Measurements from ENCODE around the gene SLC9A9. TPM values are rescaled to one million over a fixed set of nuclear protein-coding genes. Genes with fewer than 3 reads are reported as not detected.
"Not testable (repeated sequence)": the region's sequence is repeated elsewhere in the genome, so short reads cannot be mapped to it uniquely, and the experiment has no call there.

SLC9A9 gene
- polyA plus RNA-seq, 4 donors = 4.1 to 7.3 (median 4.9) TPM

DNA sequence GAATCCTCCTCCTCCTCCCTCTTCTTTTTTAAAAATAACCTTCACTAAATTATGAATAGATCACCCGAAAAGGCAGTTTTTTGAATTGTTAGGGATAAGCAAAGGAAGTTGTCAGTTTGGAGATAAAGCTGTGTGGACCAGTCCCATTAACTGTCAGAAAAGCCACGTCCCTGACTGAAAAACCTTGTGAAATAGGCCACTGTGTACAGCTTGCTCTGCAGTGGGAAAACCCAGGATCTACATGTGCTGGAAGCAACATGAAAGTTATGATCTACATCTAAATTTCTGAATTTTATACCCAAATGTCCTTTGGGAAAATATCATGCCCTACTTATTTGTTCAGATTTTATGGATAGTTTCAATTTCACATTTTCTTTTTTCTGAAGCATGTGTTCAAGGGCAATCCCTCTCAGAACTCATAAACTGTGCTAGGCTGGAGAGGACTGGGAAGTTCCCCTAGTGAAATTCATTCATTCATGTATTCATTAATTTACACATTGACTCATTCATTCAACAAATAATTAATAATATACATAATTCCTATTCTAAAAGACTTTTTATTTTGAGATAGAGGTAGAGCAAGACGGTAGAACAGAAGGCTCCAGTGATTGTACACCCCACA lies 149.5 kb downstream of the SLC9A9 start:
- no peak for DNase-seq (ENCODE audit: low read depth in 4 of 4, low spot score in 2 of 4)

DNA sequence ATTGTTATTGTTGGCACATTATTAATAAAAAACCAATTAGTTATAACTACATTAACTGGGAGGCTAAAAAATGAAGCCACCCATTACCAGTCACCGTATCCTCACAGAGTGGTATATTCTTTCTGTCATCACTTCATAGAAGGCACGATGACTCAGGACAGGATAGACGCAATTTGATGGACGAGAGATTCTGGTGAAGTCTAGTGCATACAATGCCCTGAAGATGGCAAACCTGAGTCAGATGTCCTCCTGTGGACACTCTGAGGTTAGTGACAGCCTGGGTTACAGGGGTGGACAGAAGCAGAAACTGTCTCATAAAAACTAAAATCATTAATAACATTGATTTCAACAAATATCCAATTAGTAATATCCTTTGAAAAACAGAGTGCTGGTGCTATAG lies 150.3 kb downstream of the SLC9A9 start:
- no peak for DNase-seq (ENCODE audit: low read depth in 4 of 4, low spot score in 2 of 4)

DNA sequence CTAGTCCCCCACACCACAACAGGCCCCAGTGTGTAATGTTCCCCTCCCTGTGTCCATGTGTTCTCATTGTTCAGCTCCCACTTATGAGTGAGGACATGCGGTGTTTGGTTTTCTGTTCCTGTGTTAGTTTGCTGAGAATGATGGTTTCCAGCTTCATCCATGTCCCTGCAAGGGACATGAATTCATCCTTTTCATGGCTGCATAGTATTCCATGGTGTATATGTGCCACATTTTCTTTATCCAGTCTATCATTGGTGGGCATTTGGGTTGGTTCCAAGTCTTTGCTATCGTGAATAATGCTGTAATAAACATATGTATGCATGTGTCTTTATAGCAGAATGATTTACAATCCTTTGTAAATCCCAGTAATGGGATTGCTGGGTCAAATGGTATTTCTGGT lies 152.9 kb downstream of the SLC9A9 start:
- DNase-seq (ENCODE audit: low read depth in 4 of 4, low spot score in 2 of 4) = not testable (repeated sequence)

DNA sequence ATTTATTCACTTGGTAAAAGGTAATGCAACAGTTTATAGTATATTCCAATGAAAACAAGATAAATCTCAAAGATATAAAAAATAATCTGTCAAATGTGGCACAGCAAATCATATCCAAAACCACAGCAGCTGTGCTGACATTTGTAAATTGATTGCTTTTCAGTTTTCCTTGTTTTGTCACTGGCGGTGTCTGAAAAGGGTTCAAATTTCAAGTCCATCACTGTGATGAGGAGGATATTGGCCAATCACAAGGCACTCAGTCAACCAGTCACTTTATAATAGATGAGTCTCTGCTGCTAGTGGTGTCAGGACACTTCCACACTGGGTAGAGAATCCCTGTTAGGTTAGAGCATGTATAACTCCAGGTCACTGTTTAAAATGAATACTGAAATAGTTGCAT lies 154.8 kb downstream of the SLC9A9 start:
- DNase-seq (ENCODE audit: low read depth in 4 of 4, low spot score in 2 of 4) = no peak

DNA sequence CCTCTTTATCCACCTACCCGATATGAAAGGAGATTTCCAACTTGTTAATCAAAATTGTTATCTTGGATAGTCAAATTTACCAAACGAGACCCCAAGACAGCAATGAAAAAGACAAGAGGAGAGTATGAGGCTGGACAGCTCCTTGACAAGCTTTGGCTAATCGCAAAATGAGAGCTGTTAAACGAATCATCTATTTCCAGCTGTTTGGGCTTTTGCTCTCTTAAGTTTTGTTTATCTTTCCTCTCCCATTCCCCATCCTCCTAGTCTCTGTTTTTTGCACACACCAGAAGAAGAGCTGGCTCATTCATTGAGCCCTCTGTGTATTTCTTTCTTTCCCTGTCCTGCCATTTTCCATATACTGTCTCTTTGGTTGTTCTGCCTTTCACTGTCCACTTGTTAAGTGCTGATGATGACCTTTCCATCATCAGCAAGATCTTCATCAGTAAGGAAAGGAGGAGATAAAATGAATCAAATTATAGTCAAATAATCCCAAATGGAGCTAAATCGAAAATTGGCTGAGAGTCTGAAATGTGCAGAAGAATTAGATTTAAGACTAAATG lies 161.6 kb downstream of the SLC9A9 start:
- no peak for DNase-seq (ENCODE audit: low read depth in 4 of 4, low spot score in 2 of 4)

DNA sequence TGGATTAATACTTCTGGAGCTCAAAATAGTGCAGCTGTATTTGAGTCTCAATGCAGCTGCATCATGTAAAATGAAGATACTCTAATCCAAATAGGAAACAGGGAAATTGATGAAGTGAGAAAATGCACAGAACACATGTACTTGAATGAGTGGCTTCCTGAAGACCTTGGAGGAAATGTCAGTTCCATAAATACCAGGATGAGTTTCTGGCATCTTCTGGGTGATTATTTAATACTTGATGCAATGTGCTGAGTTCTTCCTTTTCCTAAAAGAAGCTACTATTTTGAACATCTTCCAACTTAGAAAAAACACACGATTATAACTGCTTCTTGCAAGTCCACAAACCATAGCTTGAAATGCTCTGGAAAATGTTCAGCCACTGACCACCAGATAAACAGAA lies 162.8 kb downstream of the SLC9A9 start:
- DNase-seq (ENCODE audit: low read depth in 4 of 4, low spot score in 2 of 4) = no peak

DNA sequence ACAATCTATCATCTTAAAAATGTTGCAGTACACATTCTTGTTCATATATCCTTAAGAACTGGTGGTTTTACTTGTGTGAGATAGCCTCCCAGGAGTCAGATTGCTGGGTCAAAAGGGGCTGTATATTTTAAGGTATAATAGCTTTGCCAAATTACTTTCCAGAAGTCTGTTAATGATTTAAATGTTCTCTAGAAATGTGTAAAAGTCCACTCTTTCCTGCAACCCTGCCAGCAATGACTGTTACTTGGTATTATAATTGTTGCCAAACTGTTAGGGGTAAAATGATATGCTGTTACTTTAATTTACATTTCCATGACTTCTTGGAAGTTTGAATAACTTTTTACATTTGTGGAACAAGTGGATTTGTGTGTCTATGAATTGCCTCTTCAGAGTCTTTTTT lies 170.8 kb downstream of the SLC9A9 start:
- peak in 2 of 4 donors; percentile 15 to 37 for DNase-seq (ENCODE audit: low read depth in 4 of 4, low spot score in 2 of 4)

DNA sequence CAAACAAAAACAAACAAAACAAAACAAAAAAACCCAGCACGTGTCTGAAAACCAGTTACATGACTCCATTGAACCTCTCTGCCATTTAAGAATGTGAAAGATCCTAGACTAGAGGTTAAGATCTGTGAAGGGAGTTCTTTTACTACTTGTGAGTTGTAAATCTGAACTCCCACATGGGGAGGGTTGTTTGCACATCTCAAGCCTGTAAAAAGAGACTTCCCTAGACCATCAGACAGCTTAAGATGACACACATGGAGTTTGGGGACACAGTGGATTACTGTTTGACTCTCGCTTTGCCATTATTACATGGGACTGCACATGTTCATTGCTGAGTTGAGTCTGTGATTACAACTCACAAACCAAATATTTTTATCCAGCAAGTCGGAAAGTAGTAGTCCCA lies 171.5 kb downstream of the SLC9A9 start:
- peak in 2 of 4 donors; percentile 20 to 25 for DNase-seq (ENCODE audit: low read depth in 4 of 4, low spot score in 2 of 4)

DNA sequence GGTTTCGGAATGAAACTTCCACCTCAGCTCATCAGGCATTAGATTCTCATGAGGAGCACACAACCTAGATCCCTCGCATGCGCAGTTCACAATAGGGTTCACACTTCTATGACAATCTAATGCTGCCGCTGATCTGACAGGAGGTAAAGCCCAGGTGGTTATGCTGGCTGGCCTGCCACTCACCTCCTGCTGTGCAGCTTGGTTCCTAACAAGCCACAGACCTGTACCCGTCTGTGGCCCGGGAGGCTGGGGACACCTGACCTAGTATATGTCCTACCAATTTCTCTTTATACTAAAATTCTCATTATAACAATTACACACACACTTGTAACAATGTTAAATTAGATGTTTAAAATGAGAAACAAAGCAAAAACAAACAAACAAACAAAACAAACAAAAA lies 172.2 kb downstream of the SLC9A9 start:
- no peak for DNase-seq (ENCODE audit: low read depth in 4 of 4, low spot score in 2 of 4)

DNA sequence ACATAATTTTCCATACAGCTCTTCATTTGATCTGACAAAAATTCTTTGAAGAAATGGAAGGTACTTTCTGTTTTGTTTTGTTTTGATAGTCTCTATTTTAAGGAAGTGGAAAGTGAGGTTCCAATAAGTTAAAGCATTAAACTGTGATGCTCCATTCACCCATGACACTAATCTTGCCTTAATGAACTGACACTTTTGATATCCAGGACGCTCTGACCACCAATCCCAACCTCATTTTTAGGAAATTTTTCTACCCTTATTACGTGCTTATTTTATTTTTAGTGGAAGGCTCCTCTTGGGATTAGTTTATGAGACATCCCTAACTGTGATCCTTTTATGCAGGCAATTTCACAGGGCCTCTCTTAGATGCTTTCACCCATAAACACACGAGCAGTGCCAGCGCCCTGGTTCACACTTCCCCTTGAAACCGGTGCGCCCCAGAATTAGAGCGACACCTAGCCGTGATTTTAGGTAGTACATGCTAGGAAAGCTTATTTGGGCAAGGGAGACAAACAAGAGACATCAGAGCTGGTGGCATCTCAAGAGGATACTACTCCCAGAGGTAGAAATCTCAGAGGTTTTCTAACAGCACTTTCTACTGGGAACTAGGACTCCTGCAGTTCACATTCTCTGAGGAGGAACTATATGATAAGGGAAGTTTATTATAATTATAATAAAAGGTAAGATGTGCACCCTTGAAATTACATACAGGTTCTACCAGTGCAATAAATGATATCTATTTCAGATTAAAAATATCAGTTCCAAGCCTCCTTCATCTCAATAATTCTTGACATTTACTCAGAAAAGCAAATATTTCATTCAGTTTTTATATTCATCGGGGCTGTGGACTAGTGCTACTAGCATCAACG lies 173.9 kb downstream of the SLC9A9 start:
- peak in 3 of 4 donors; percentile 50 to 63 (median 53) for DNase-seq (ENCODE audit: low read depth in 4 of 4, low spot score in 2 of 4)

DNA sequence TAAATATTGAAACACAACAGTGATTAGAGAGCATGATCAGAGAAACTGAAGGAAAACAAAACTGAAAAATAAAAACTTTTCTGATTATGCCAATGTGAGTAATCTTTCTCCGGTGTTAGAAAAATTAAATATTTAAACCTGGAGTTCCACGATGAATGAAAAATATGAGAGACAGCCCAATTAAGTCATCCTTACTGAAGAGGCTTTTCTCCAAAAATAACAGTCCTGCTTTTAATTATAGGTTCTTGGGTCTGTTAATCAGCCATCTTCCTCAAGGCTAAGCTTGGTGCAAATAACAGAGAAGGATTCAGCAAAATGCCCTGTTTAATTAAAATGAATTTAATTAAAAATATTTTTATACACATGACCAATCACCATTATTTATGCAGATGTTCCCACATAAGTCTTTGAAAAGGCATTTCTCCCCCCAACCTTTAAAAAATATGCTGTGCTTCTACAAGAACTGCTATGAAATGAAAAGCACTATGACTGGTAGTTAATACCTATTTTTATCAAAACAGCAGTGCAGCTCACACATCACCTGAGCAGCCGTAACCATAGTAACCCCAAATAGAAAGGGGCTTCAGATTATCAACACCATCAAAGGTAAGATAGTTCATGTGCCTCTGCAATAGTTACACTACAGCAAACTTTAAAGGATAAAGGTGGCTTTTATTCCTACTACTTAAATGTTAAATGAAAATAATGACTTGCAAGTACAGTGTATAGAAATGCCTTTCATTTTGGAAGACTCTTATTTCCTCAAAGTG lies 175.7 kb downstream of the SLC9A9 start:
- no peak for DNase-seq (ENCODE audit: low read depth in 4 of 4, low spot score in 2 of 4)

DNA sequence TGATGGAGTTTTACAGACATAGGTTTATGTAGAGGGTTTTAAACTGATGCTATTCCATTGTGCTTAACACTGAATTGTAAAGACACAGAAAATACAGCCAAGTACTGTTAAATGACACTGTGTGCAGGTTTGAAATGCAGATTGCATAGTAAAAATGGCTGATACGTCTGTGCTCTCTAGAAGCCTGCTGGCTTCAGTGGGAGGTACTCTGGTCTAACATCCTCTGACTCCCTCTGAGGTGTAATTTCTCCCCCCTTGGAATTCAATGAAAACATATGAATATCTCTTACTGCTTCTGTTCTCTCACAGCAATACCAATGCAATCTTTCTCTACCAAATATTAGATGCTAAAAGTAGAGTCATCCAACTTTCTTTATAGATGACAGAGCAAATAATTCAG lies 176.6 kb downstream of the SLC9A9 start:
- no peak for DNase-seq (ENCODE audit: low read depth in 4 of 4, low spot score in 2 of 4)

DNA sequence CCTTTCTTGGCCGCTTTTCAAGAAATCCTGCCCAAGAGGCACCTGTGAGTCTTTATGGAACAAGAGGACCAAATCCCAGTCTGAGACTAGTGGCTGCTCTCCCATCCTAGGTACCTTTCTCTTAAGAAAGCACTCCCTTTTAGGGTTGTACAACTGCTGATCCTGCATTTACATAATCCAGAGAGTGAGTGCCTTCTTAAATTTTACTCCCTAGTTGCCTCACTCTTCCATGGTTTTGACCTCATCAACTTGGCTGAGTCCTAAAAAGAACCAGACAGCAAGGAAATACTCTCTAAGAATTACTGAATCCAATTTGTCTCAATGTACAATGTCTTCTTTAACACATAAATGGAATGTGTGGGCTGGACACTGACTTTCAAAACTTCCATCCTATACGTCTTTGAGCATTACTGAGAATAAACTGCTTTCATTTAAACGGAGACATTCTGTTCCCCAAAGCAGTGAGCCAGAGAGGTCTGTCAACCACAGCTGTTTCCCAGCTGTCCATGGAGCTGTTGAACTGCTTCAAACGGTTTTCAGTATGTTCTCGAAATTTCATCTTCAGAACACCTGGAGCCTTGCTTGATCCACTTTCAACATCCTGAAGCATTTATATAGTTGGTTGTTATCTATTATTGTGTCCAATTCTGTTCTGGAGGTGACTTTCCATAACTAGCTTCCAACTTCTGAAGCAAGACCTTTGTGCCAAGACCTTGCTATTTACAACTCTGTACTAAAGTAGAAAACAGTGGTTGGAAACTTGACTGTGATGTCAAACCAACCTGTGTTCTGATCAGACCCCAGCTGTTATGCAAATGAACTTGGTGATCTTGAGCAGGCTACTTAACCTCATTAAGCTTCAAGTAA lies 179.1 kb downstream of the SLC9A9 start:
- DNase-seq (ENCODE audit: low read depth in 4 of 4, low spot score in 2 of 4) = no peak

DNA sequence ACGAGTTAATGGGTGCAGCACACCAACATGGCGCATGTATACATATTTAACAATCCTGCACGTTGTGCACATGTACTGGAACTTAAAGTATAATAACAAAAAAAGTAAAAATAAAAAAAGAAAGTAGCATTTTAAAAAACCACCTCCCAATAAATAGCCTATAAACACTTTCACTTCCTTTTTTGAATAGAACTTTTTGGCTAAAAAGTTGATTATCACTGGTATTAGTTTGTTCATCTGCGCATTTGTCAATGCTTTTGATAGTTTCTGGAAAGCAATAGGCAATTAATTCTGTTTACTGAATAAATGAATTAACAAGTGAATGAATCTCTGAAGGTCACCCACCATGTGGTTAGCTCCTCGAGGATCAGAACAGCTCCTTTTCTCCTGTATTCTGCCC lies 179.9 kb downstream of the SLC9A9 start:
- no peak for DNase-seq (ENCODE audit: low read depth in 4 of 4, low spot score in 2 of 4)

DNA sequence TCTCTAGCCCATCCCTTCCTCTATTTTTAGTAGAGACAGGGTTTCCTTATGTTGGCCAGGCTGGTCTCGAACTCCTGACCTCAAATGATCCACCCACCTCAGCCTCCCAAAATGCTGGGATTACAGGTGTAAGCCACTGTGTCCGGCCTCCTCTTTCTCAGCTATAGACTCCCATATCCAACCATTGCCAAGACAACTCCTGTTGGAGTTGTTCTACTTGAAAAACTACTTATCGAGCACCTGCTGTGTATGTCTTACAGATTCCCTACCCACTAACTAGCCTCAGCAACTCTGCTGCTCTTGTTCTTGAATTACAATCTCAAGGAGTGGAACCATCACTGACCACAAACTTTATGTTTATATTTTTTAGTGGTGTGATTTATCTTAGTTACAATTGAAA lies 186.6 kb downstream of the SLC9A9 start:
- DNase-seq (ENCODE audit: low read depth in 4 of 4, low spot score in 2 of 4) = no peak

DNA sequence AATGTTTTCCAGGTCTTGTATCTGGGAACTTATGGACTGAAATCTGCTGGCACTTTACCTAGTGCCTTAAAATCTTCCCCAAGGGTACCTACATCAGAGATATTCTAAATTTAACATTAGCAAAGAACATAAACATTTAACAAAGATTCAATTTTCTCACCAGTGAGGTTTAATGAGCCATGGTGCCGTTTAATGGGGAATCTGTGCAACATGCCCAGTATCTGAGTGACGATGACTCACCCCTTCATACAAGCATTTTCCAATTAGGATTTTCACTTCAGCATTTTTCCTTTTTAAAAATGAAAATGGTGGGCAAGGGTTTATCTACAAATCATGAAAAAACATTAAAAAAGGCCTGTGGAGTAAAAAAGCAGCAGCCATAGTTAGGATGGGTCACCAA lies 189.4 kb downstream of the SLC9A9 start:
- no peak for DNase-seq (ENCODE audit: low read depth in 4 of 4, low spot score in 2 of 4)

DNA sequence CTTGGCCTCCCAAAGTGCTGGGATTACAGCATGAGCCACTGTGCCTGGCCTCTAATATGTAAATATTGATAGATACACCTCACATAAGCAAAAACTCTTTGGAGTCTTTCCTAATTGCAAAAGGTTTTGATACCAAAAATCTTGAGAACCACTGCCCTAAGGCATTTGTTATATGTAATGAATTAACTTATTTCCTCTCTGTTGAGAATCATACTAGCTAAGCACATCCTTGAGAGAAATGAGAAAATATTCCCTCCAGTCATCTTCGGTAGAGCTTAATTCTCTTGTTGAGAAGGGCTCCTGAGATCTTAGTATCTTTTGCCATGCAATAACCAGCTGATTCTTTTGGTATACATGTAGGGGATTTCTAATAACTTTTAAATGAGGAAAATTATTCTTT lies 190.2 kb downstream of the SLC9A9 start:
- DNase-seq (ENCODE audit: low read depth in 4 of 4, low spot score in 2 of 4) = no peak

DNA sequence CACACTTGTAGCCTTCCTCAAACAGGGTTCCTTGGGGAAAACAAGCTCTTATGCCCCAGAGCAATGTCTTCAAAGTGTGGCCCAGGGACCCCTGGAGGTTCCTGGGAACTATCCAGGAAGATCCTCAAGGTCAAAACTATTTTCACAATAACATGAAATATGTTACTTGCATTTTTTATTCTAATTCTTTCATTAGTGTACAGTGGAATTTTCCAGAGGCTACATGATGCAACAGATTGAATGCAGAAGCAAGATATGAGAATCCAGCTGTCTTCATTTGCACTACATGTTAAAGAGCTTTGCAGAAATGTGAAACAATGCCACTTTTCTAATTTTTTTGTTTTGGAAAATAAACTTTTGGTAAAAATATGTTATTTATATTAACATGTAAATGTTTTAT lies 190.9 kb downstream of the SLC9A9 start:
- DNase-seq (ENCODE audit: low read depth in 4 of 4, low spot score in 2 of 4) = no peak

DNA sequence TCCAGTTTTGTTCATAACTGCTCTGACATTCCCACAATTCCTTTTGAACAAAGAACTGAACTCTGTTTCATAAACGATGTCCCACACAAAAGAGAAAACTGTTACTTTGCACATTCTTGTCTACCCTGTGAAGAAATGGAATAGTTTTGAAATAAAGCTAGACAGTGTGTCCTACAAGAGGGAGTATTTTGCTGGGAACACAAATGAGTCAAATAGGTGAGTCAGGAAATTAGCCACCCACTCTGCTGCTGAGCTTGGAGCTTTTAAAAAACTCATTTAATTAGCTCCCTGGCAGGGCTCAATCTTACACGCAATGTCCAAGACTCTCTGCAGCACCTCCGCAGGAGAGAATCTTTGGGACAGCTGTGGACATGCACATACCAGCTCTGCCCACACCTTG lies 193.4 kb downstream of the SLC9A9 start:
- DNase-seq (ENCODE audit: low read depth in 4 of 4, low spot score in 2 of 4) = no peak

DNA sequence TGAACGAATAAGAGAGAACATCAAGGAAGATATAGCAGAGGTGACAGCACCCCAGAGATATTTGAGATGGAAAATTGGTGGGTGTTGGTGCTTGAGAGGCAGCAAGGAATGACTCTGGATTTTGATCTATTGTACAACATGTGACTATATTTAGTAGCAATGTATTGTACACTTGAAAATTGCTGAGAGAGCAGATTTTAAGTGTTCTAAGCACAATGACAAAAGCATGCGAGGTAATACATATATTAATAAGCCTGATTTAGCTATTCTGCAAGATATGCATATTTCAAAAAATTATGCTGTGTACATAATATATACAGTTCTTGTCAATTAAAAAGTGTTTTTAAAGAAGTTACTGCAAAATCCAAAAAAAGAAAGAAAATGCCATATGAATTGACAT lies 194.3 kb downstream of the SLC9A9 start:
- no peak for DNase-seq (ENCODE audit: low read depth in 4 of 4, low spot score in 2 of 4)
